DOHH2 (cell line): ENCODE data around the gene OAS2.

Experiments
- EZH2phosphoT487 ChIP-seq: fragments of 200-600 bp; sonication (generic); IDR thresholded peaks from 2 replicates; pipeline ENCODE4 v1.6.1; 2017; ENCODE audit warnings: borderline replicate concordance, mild to moderate bottlenecking, antibody characterized with exemption, low read length, moderate library complexity, mixed read lengths
- TF ChIP-seq, protein P1 (sequence below): fragments of 200-600 bp; sonication (generic); IDR thresholded peaks from one replicate; pipeline ENCODE4 v1.5.1; 2014; ENCODE audit warnings: antibody characterized with exemption, mild to moderate bottlenecking, low read depth, low read length; ENCODE audit not compliant: poor library complexity, severe bottlenecking

DNA sequence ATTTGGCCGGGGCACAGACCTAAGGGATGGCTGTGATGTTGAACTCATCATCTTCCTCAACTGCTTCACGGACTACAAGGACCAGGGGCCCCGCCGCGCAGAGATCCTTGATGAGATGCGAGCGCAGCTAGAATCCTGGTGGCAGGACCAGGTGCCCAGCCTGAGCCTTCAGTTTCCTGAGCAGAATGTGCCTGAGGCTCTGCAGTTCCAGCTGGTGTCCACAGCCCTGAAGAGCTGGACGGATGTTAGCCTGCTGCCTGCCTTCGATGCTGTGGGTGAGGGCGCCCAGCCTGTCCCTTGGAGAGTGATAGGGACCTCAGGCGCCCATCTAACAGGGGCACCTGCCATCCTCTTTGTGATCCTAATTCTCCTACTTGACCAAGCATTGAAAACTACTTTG, 27.6 kb upstream of the OAS2 start:
- TF ChIP-seq, protein P1, sequence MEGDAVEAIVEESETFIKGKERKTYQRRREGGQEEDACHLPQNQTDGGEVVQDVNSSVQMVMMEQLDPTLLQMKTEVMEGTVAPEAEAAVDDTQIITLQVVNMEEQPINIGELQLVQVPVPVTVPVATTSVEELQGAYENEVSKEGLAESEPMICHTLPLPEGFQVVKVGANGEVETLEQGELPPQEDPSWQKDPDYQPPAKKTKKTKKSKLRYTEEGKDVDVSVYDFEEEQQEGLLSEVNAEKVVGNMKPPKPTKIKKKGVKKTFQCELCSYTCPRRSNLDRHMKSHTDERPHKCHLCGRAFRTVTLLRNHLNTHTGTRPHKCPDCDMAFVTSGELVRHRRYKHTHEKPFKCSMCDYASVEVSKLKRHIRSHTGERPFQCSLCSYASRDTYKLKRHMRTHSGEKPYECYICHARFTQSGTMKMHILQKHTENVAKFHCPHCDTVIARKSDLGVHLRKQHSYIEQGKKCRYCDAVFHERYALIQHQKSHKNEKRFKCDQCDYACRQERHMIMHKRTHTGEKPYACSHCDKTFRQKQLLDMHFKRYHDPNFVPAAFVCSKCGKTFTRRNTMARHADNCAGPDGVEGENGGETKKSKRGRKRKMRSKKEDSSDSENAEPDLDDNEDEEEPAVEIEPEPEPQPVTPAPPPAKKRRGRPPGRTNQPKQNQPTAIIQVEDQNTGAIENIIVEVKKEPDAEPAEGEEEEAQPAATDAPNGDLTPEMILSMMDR: no peak
- no peak for TF ChIP-seq EZH2phosphoT487
